H1 (cell line): ENCODE results near the gene MAPK9. TPM values are rescaled to one million over a fixed set of nuclear protein-coding genes. Genes with fewer than 3 reads are reported as not detected.

ENCODE experiments used
- CTCF ChIA-PET: fragments of 300-600 bp; sonication (Branson Sonifier 250); formaldehyde crosslinking; loops from one replicate; lab custom pipeline; 2021; ENCODE audit not compliant: partially characterized antibody; lab: Charles Lee
- POLR2A ChIA-PET: fragments of 300-600 bp; sonication (Branson Sonifier 250); formaldehyde crosslinking; loops from one replicate; lab custom pipeline; 2021; ENCODE audit warnings: inconsistent platforms; ENCODE audit not compliant: partially characterized antibody; lab: Charles Lee
- DNase-seq, 2 experiments: peaks; one replicate each; pipeline versions ENCODE4 v3.0.0 to v3.0.0-alpha.2; 2010 to 2022; ENCODE audit warnings: low spot score in 2 of 2, low read depth in 1 of 2, mixed read lengths in 1 of 2
- FAIRE-seq: peaks from 2 replicates; lab custom pipeline; 2011; peaks lifted over from hg19 to GRCh38; lab: Jason Lieb, UNC
- H2AFZ ChIP-seq: 2 replicates; pipeline ENCODE4 v1.8.1; 2012; ENCODE audit warnings: low read length, inconsistent platforms
- H2AK5ac ChIP-seq: 2 replicates; pipeline ENCODE4 v1.6.1; 2013; ENCODE audit warnings: low read depth, low read length
- H2BK120ac ChIP-seq: replicated peaks from 2 replicates; pipeline ENCODE3; 2013; ENCODE audit warnings: low read depth, low read length, inconsistent platforms
- H2BK12ac ChIP-seq: 2 replicates; pipeline ENCODE4 v1.6.1; 2013; ENCODE audit warnings: low read depth, low read length
- H2BK15ac ChIP-seq: 2 replicates; pipeline ENCODE4 v1.6.1; 2013; ENCODE audit warnings: low read length
- H2BK20ac ChIP-seq: 2 replicates; pipeline ENCODE4 v1.6.1; 2013; ENCODE audit warnings: low read length
- H2BK5ac ChIP-seq: 2 replicates; pipeline ENCODE4 v1.6.1; 2013; ENCODE audit warnings: low read depth, low read length
- H3K14ac ChIP-seq: 2 replicates; pipeline ENCODE4 v1.6.1; 2013; ENCODE audit warnings: inconsistent platforms; ENCODE audit not compliant: insufficient read length
- H3K18ac ChIP-seq: 2 replicates; pipeline ENCODE4 v1.6.1; 2013; ENCODE audit warnings: low read length; ENCODE audit errors: extremely low read depth
- H3K23ac ChIP-seq: 2 replicates; pipeline ENCODE4 v1.6.1; 2013; ENCODE audit warnings: inconsistent platforms; ENCODE audit not compliant: insufficient read length
- H3K23me2 ChIP-seq: 2 replicates; pipeline ENCODE4 v1.6.1; 2013; ENCODE audit warnings: low read depth, low read length
- H3K27ac ChIP-seq: 2 replicates; pipeline ENCODE4 v1.6.1; 2011; ENCODE audit warnings: low read depth, low read length, inconsistent platforms
- H3K27me3 ChIP-seq, 4 experiments: replicated peaks in 1 of 4; 1 replicate in 1 of 4; 2 replicates in 3 of 4; pipeline versions ENCODE4 v1.6.1 to v1.8.1; 2011 to 2013; ENCODE audit warnings: low read length in 3 of 4, mild to moderate bottlenecking in 3 of 4, inconsistent platforms in 2 of 4, mixed read lengths in 2 of 4, moderate library complexity in 1 of 4; ENCODE audit not compliant: control insufficient read depth in 3 of 4, insufficient read depth in 3 of 4; ENCODE audit errors: extremely low read depth in 1 of 4
- H3K36me3 ChIP-seq, 4 experiments: 2 replicates each; pipeline versions ENCODE4 v1.6.1 to v1.8.1; 2011 to 2013; ENCODE audit warnings: mild to moderate bottlenecking in 4 of 4, low read length in 3 of 4, moderate library complexity in 2 of 4, control low read depth in 1 of 4, inconsistent platforms in 1 of 4; ENCODE audit not compliant: insufficient read depth in 4 of 4, control insufficient read depth in 2 of 4
- H3K4ac ChIP-seq: replicated peaks from 2 replicates; pipeline ENCODE3; 2013; ENCODE audit warnings: low read length, low read depth, mixed read lengths, inconsistent platforms; ENCODE audit not compliant: insufficient read length
- H3K4me1 ChIP-seq, 4 experiments: replicated peaks in 1 of 4; 1 replicate in 1 of 4; 2 replicates in 3 of 4; pipeline versions ENCODE4 v1.6.1 to v1.8.1; 2011 to 2013; ENCODE audit warnings: low read length in 3 of 4, inconsistent platforms in 2 of 4, mixed read lengths in 1 of 4; ENCODE audit not compliant: insufficient read depth in 4 of 4, control insufficient read depth in 3 of 4
- H3K4me2 ChIP-seq, 2 experiments: 2 replicates each; pipeline versions ENCODE4 v1.6.1 to v1.8.1; 2011 to 2013; ENCODE audit warnings: low read depth in 2 of 2, low read length in 2 of 2, control low read depth in 1 of 2, inconsistent platforms in 1 of 2, mild to moderate bottlenecking in 1 of 2; ENCODE audit not compliant: insufficient read depth in 1 of 2
- H3K4me3 ChIP-seq, 4 experiments: fragments of 200-600, 300-600 bp in 1 of 4; sonication (generic), shearing (Covaris generic), sonication (Bioruptor Twin) in 1 of 4; 2 replicates each; pipeline versions ENCODE4 v1.5.1 to v1.8.1; 2011 to 2016; ENCODE audit warnings: low read length in 4 of 4, low read depth in 3 of 4, control low read depth in 2 of 4, inconsistent platforms in 2 of 4, mild to moderate bottlenecking in 2 of 4, mixed read lengths in 1 of 4, moderate library complexity in 1 of 4; ENCODE audit not compliant: insufficient read depth in 2 of 4; ENCODE audit errors: extremely low read depth in 1 of 4
- H3K56ac ChIP-seq: replicated peaks from 2 replicates; pipeline ENCODE3; 2013; ENCODE audit warnings: low read depth, mild to moderate bottlenecking, mixed read lengths, low read length, inconsistent platforms; ENCODE audit not compliant: insufficient read length
- H3K79me1 ChIP-seq: 2 replicates; pipeline ENCODE4 v1.6.1; 2013; ENCODE audit warnings: low read depth, low read length, control low read depth
- H3K79me2 ChIP-seq, 2 experiments: 2 replicates each; pipeline versions ENCODE4 v1.6.1 to v1.8.1; 2012 to 2013; ENCODE audit warnings: low read length in 2 of 2, mild to moderate bottlenecking in 2 of 2, inconsistent platforms in 1 of 2; ENCODE audit not compliant: insufficient read depth in 2 of 2, control insufficient read depth in 1 of 2
- H3K9ac ChIP-seq, 4 experiments: replicated peaks in 1 of 4; 1 replicate in 1 of 4; 2 replicates in 3 of 4; pipeline versions ENCODE4 v1.6.1 to v1.8.1; 2011 to 2013; ENCODE audit warnings: low read depth in 3 of 4, low read length in 3 of 4, control low read depth in 2 of 4, mild to moderate bottlenecking in 2 of 4, moderate library complexity in 2 of 4, inconsistent platforms in 1 of 4; ENCODE audit errors: extremely low read depth in 1 of 4
- H3K9me3 ChIP-seq, 2 experiments: 2 replicates each; pipeline versions ENCODE4 v1.6.1 to v1.8.1; 2012 to 2013; ENCODE audit warnings: mild to moderate bottlenecking in 2 of 2, moderate library complexity in 2 of 2, control low read depth in 1 of 2, inconsistent platforms in 1 of 2, low read depth in 1 of 2, low read length in 1 of 2, mixed read lengths in 1 of 2; ENCODE audit not compliant: insufficient read depth in 2 of 2
- H4K20me1 ChIP-seq, 2 experiments: replicated peaks in 1 of 2; 2 replicates each; pipeline versions ENCODE3 to v1.8.1; 2011 to 2013; ENCODE audit warnings: inconsistent platforms in 2 of 2, low read length in 2 of 2, mild to moderate bottlenecking in 1 of 2; ENCODE audit not compliant: insufficient read depth in 2 of 2, control insufficient read depth in 1 of 2
- H4K5ac ChIP-seq: 2 replicates; pipeline ENCODE4 v1.6.1; 2013; ENCODE audit warnings: low read length, low read depth, mixed read lengths, inconsistent platforms; ENCODE audit not compliant: insufficient read length
- H4K8ac ChIP-seq: 2 replicates; pipeline ENCODE4 v1.8.0; 2013; ENCODE audit warnings: mild to moderate bottlenecking, moderate library complexity, low read length, inconsistent platforms; ENCODE audit not compliant: insufficient read depth; ENCODE audit errors: extremely low read depth
- H4K91ac ChIP-seq: replicated peaks from 2 replicates; pipeline ENCODE3; 2013; ENCODE audit warnings: low read length, mixed read lengths, inconsistent platforms; ENCODE audit not compliant: insufficient read length
- HDAC6 ChIP-seq: IDR thresholded peaks from one replicate; pipeline ENCODE4 v1.7.1; 2012; ENCODE audit warnings: low read depth, mild to moderate bottlenecking, inconsistent platforms, low read length, moderate library complexity
- KDM4A ChIP-seq: IDR thresholded peaks from one replicate; pipeline ENCODE4 v1.7.1; 2012; ENCODE audit warnings: low read depth, mild to moderate bottlenecking, moderate library complexity, low read length, inconsistent platforms; ENCODE audit not compliant: severe bottlenecking
- POLR2A ChIP-seq, 2 experiments: IDR thresholded peaks; 1 replicate in 1 of 2; 2 replicates in 1 of 2; pipeline ENCODE4 v1.6.1; 2011; ENCODE audit warnings: low read depth in 2 of 2, low read length in 2 of 2, mild to moderate bottlenecking in 2 of 2; ENCODE audit errors: control extremely low read depth in 1 of 2
- RXRA ChIP-seq: IDR thresholded peaks from 2 replicates; pipeline ENCODE4 v1.6.1; 2011; ENCODE audit warnings: low read depth, mild to moderate bottlenecking, low read length, moderate library complexity; ENCODE audit not compliant: insufficient read depth
- SP4 ChIP-seq: IDR thresholded peaks from 2 replicates; pipeline ENCODE4 v1.6.1; 2012; ENCODE audit warnings: low read length, inconsistent platforms
- TBP ChIP-seq: IDR thresholded peaks from 2 replicates; pipeline ENCODE4 v1.6.1; 2011; ENCODE audit warnings: low read depth, low read length, improper control_type of control experiment
- TCF12 ChIP-seq: IDR thresholded peaks from 2 replicates; pipeline ENCODE4 v1.6.1; 2011; ENCODE audit warnings: low read depth, mild to moderate bottlenecking, low read length
- ZNF274 ChIP-seq: IDR thresholded peaks from 2 replicates; pipeline ENCODE4 v1.7.0; 2012; ENCODE audit warnings: low read length, borderline replicate concordance; ENCODE audit errors: extremely low read depth
- WGBS, 2 experiments: shearing (Covaris generic) in 1 of 2; methylation state at CpG; one replicate each; pipeline versions ENCODE4 v1.1.6 to v1.1.7; 2013 to 2015; ENCODE audit warnings: low lambda C conversion rate in 2 of 2, mixed read lengths in 2 of 2, inconsistent platforms in 1 of 2, low coverage in 1 of 2, missing lambda C conversion rate in 1 of 2; ENCODE audit not compliant: insufficient replicate concordance in 2 of 2, insufficient coverage in 1 of 2, insufficient read length in 1 of 2; ENCODE audit errors: extremely low coverage in 1 of 2, missing lambda C conversion rate in 1 of 2; 5-methylcytosine and 5-hydroxymethylcytosine counted together
- polyA plus RNA-seq, 7 experiments: library from polyadenylated mRNA; depleted of rRNA in 3 of 7; stranded (reverse) in 5 of 7; unstranded in 2 of 7; fragments of >200 nt in 5 of 7; fragments of 200-250 nt in 2 of 7; gene quantifications; 1 replicate in 5 of 7; 2 replicates in 1 of 7; 4 replicates in 1 of 7; pipeline versions ENCODE4 v1.2.1 to v1.2.3, GENCODE V29; 2011 to 2013; ENCODE audit warnings: missing spikeins in 2 of 7, mixed read lengths in 2 of 7
- total RNA-seq: library from RNA; stranded (reverse); fragmentation: NEBNext Ultra II Directional; extraction: Animal tissue kit (Norgen Biotek cat#: 25700); gene quantifications from 2 replicates; pipeline ENCODE4 v1.2.1, GENCODE V29; 2021

MAPK9 gene
- total and polyA plus RNA-seq, 2 of the 8 experiments (the other 6 are each of a cell fraction or from before 2014, with no cell fraction given), result 22.3 to 43.7 TPM

DNA sequence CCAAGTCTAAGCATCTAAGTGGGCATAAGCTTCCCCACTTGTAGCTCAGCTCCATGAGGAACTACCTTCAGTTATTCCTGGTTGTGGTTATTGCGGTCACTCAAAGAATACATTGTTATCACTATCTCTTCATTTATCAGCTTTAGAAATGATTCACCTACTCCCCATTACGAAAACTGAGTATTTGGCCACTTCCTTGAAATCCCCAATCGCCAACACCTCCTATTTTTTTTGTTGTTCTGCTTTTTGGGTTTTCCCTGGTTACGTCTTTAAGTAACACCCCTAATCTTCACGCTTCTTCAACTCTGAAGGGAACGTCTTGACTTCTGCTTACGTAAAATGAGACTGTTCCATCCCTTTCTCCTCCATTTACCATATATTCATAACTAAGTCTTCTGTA lies 20.7 kb downstream of the MAPK9 start:
- no peak for DNase-seq
- WGBS, 2 experiments, result 89% methylated on average over 7 of the region's 7 CpGs; no CpG with 5 or more reads in 1 of the 2 experiments
- no peaks in the 10 kb centered on the region for H4K20me1 ChIP-seq
- TF ChIP-seq ZNF274, result no peak
- no peak for TF ChIP-seq HDAC6
- no peak for TF ChIP-seq SP4
- TF ChIP-seq POLR2A (IDR thresholded peaks at IDR 0.05; ENCODE audit: control extremely low read depth in 1 of 2, low read depth in 2 of 2, low read length in 2 of 2), result no peak
- no peak for TF ChIP-seq KDM4A
- no peak for TF ChIP-seq TCF12
- no peak for TF ChIP-seq TBP
- TF ChIP-seq RXRA, result no peak
- no peak overlapping the region for H2BK15ac ChIP-seq
- H4K5ac ChIP-seq, result no peak overlapping the region
- no peak overlapping the region for H2BK5ac ChIP-seq
- H2AFZ ChIP-seq, result no peak overlapping the region
- no peak overlapping the region for H4K91ac ChIP-seq
- no peaks in the 10 kb centered on the region for H3K27me3 ChIP-seq
- POLR2A ChIA-PET, result interaction anchor here (1.1 kb wide), 1 partner anchor 13 kb away, joined by 4 read pairs; no protein-coding TSS in a partner anchor
- H3K23ac ChIP-seq, result no peak overlapping the region
- H3K79me2 ChIP-seq, result no peaks in the 10 kb centered on the region
- H3K23me2 ChIP-seq, result no peaks in the 10 kb centered on the region
- no peak overlapping the region for H2BK12ac ChIP-seq
- H3K79me1 ChIP-seq, result no peaks in the 10 kb centered on the region
- CTCF ChIA-PET, result interaction anchor here (2.2 kb wide), 2 partner anchors 9 to 24 kb away, joined by 6 to 8 read pairs; no protein-coding TSS in a partner anchor
- H4K8ac ChIP-seq, result no peak overlapping the region
- no peak overlapping the region for H3K14ac ChIP-seq
- H3K27ac ChIP-seq, result no peak overlapping the region
- H3K9ac ChIP-seq, result no peak overlapping the region
- H3K36me3 ChIP-seq, result peaks cover 0 to 57% (median 16%) of the 10 kb centered on the region in 4 experiments; a peak in 4 of 8 replicates
- H3K56ac ChIP-seq, result no peak overlapping the region
- peaks cover 9 to 27% of the 10 kb centered on the region in 2 experiments; a peak in 2 of 4 replicates for H3K9me3 ChIP-seq
- H3K4me2 ChIP-seq, result no peak overlapping the region
- H2AK5ac ChIP-seq, result no peak overlapping the region
- no peak overlapping the region for H3K4me3 ChIP-seq
- H3K4ac ChIP-seq, result no peak overlapping the region
- no peak for FAIRE-seq
- no peak overlapping the region for H3K18ac ChIP-seq
- no peak overlapping the region for H2BK120ac ChIP-seq
- H3K4me1 ChIP-seq, result no peaks in the 10 kb centered on the region
- H2BK20ac ChIP-seq, result no peak overlapping the region
